CD4-positive, alpha-beta T cell treated with Interleukin-12 subunit alpha and Interleukin-12 subunit beta, for 1 hour (primary cell): ENCODE data around the gene RBM42.
A peak's percentile ranks its signal among the peaks of the same experiment; 100 is the strongest.
"Not testable (repeated sequence)": the region's sequence is repeated elsewhere in the genome, so short reads cannot be mapped to it uniquely, and the experiment has no call there.

Experiments used
- DNase-seq: peaks from one replicate; pipeline ENCODE4 v3.0.0-alpha.2; 2020

The RBM42 gene, protein sequence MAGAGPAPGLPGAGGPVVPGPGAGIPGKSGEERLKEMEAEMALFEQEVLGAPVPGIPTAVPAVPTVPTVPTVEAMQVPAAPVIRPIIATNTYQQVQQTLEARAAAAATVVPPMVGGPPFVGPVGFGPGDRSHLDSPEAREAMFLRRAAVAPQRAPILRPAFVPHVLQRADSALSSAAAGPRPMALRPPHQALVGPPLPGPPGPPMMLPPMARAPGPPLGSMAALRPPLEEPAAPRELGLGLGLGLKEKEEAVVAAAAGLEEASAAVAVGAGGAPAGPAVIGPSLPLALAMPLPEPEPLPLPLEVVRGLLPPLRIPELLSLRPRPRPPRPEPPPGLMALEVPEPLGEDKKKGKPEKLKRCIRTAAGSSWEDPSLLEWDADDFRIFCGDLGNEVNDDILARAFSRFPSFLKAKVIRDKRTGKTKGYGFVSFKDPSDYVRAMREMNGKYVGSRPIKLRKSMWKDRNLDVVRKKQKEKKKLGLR

DNA sequence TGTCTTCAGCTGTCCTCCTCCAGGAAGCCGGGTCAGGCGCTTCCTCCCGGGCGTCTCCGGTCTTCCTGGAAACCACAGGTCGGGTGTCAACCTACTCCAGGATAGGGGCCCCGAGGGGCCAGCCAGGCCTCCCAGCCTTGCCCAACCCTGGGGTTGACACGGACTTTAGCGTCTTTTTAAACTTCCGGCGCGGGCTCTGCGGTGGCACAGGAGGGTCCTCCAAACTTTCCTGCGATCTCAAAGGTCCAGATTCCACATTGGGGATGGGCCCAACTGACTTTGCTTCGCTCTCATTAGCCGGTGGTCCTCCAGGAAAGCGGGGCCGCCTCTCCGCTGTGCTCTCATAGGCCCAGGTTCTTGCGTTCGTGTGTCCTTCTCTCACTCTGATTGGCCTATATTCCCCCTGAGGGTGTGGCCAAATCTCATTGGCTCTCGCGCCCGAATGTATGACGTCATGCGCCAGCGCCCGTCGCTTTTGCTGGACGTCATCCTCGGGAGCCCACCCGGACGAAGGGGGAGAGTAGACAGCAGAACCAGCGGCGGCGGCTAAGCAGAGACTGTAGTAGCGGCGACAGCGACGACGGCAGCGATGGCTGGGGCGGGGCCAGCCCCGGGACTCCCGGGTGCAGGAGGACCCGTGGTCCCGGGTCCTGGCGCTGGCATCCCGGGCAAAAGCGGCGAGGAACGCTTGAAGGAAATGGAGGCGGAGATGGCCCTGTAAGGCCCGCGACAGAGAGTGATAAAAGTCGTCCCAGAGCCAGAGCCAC, at the start of gene RBM42:
RBM42 (plus strand) TSS at position 472 of the 767 bp plus-strand sequence; CDS start at position 590, 118 bp downstream.
- peak; percentile 98 for DNase-seq

DNA sequence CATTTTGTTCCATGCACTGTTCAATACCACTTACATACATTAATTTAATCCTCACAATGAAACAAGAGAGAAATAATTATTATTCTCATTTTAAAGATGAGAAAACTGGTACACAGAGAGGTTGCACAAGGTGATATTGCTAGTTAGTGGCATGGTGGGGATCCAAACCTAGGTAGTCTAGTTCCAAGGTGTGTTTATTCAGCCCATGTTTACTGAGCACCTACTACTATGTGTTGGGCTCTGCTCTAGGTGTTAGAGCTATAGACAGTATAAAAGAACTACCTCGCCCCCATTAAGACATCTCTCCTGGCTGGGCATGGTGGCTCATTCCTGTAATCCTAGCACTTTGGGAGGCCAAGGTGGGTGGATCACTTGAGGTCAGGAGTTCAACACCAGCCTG, 46.1 kb upstream of the RBM42 start:
- no peak for DNase-seq

DNA sequence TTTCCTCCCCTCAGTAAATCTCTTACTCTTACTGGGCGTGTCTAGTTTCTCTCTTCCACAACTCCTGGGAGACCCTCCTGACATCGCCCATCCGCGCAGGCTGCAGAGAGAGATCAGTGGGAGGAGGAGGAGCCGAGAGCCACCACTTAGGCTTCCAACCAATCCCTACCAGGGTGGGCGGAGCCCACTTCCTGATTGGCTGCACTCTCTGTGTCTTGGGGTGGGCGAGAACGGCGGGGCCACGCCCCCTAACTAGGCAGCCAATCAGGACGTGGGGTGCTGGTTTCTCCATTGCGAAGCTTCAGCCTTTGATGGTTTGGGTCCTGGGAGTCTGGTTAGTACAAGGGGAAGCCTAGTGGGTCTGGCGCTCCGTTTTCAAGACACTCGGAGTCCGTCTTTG, 43.0 kb upstream of the RBM42 start, which contains the start of gene PMIS2:
PMIS2 (plus strand) TSS at position 326 of the 400 bp plus-strand sequence. CDS start 87 bp downstream, outside the sequence.
- DNase-seq, result peak; percentile 2

DNA sequence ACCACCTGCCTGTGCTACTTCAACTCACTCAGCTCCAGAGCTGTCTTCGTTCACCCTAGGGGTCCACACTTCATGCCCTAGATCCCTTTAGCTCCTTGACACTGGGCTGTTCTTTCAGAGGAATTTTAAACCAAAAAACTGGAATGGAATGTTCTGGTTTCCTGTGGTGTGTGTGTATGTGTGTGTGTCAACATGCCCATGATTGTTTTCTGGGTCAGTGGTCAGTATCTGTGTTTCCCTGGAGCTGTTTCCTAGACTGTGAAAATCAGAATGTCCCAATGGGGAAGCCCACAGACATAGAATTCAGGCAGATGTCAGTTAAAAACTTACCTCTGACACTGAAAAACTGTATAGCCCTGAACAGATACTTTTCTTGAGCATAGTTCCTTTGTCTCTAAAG, 41.5 kb upstream of the RBM42 start:
- no peak for DNase-seq

DNA sequence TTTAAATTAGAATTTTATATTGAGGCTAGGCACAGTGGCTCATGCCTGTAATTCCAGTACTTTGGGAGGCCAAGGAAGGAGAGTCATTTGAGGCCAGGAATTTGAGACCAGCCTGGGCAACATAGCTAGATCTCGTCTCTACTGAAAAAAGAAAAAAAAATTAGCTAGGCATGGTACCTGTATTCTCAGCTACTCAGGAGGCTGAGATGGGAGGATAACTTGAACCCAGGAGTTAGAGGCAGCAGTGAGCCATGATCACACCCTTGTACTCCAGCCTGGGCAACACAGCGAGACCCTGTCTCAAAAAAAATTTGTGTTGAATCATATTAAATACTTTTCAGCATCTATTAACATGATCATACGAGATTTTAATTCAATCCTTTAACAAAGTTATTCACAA, 38.0 kb upstream of the RBM42 start:
- DNase-seq, result no peak

DNA sequence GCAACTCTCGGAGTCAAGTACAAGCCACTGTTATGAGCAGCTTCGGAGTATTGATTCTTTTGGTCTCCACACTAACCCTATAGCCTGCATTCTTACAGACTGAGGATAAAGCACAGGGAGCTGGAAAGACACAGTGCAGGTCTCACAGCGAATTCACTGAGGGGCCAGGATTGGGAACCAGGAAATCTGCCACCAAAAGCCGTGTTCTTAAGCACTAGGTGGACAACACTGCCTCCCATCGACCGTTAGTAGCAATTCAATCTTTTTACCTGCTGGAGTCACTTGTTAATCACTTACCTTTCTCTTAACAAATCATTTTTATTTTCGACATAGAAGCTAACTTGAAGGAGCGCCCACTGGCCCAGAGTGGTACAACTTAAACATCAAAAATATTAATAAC, 36.6 kb upstream of the RBM42 start:
- DNase-seq, result peak; percentile 45

DNA sequence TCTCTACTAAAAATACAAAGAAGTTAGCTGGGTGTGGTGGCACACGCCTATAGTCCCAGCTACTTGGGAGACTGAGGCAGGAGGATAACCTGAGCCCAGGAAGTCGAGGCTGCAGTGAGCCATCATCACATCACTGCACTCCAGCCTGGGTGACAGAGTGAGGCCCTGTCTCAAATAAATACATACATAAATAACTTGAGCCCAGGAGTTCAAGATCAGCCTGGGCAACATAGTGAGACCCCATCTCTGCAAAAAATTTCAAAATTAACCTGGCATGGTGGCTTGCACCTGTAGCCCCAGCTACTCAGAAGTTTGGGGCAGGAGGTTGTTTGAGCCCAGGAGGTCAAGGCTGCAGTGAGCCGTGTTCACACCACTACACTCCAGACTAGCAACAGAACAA, 33.8 kb upstream of the RBM42 start:
- not testable (repeated sequence) for DNase-seq

DNA sequence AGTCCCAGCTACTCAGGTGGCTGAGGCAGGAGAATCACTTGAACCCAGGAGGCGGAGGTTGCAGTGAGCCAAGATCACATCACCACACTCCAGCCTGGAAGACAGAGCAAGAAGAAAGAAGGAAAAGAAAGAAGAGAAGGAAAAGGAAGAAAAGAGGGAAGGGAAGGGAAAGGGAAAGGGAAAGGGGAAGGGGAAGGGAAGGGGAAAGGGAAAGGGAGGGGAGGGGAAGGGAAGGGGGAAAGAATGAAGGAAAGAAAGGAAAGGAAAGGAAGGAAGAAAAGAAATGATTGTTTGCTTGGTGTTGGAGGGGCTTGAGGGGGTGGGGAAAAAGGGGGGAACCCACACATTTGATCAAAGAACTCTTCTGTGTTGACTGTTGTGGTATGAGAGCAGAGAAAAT, 32.9 kb upstream of the RBM42 start:
- DNase-seq, result no peak

DNA sequence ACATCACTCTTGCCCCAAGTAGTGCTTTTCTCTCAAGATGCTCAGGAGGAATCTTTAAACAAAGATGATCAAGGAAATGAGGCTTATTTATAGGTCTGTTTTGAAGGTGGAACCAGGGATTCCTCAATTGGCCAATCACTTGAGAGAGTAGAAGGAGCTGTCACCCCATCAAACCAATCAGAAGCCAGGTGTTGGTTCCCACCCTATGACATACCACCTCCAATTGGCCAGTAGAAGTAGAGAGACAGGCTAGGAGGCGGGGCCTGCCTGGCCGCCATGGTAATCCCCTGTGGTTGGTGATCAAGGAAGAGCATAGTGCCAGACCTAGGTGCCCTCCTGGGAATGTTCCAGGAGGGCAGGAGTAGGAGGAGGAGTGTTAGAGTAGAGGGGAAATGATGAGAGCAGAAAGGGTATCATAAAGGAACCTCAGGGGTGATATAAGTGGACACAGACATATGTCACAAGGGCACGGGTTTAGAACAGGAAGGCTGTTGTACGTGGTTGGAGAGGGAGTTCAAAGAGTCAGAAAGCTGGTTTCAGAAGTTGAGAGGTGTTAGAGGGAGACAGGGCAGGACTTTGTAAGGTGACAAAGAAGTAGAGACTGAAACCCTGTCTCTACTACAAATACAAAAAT, 32.4 kb upstream of the RBM42 start:
- DNase-seq, result no peak

DNA sequence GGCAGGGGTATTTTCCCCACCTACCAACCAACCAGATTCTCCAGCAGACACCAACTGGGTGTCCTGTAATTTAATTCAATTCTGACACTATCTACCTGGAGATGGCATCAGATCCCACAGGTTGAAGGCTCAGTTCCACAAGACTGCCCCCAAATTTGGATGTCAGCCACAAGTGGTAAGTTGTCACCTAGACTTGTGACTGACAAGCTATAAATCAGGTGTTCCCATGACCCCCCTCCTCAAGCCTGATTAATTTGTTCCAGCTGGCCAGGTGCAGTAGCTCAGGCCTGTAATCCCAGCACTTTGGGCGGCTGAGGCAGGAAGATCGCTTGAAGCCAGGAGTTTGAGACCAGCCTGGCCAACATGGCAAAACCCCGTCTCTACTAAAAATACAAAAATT, 26.9 kb upstream of the RBM42 start:
- DNase-seq, result no peak

DNA sequence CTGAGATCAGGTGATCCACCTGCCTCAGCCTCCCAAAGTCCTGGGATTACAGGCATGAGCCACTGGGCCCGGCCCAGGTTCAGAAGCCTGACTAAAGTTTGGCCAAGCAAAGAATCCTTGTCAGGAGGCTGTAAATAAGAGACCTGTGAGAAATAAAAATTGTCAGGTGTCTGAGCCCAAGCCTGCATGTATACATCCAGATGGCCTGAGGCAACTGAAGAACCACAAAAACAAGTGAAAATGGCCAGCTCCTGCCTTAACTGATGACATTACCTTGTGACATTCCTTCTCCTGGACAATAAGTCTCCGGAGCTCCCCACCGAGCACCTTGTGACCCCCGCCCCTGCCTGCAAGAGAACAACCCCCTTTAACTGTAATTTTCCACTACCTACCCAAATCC, 24.4 kb upstream of the RBM42 start:
- not testable (repeated sequence) for DNase-seq

DNA sequence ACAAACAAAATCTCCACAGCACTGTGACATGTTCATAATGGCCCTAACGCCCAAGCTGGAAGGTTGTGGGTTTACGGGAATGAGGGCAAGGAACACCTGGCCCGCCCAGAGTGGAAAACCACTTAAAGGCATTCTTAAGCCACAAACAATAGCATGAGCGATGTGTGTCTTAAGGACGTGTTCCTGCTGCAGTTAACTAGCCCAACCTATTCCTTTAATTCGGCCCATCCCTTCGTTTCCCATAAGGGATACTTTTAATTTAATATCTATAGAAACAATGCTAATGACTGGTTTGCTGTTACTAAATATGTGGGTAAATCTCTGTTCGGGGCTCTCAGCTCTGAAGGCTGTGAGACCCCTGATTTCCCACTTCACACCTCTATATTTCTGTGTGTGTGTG, 21.7 kb upstream of the RBM42 start:
- not testable (repeated sequence) for DNase-seq

DNA sequence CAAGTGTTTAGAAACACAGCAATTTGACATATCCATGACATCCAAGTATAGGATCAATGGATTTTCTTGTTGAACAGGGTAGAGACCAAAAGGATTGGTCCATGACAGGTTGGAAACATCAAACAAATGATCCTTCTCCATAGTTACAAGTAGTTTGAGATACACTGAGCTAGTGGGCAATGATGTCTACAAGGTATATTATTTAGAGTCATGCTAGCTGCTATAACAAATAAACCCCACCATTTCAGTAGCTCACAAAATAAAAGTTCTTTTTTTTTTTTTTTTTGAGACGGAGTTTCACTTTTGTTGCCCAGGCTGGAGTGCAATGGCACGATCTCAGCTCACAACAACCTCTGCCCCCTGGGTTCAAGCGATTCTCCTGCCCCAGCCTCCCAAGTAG, 21.2 kb upstream of the RBM42 start:
- no peak for DNase-seq

DNA sequence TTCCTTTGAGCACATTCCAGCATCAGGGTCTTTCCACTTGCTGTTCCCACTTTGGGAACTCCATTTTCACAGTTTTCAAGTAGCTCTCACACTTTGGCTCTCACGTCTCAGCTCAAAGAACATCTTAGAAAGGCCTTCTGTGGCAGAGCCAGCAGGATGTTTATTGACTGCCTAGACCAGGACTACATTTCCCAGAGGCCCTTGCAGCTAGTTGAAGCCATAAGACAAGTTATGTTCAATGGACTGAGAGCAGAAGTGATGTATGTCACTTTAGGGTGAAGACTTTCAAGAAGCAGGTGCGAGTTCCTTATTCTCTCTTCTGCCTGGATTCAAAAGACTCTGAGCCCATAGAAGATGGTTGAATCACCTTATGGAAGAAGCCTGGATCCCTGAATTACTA, 20.6 kb upstream of the RBM42 start:
- DNase-seq, result peak; percentile 6

DNA sequence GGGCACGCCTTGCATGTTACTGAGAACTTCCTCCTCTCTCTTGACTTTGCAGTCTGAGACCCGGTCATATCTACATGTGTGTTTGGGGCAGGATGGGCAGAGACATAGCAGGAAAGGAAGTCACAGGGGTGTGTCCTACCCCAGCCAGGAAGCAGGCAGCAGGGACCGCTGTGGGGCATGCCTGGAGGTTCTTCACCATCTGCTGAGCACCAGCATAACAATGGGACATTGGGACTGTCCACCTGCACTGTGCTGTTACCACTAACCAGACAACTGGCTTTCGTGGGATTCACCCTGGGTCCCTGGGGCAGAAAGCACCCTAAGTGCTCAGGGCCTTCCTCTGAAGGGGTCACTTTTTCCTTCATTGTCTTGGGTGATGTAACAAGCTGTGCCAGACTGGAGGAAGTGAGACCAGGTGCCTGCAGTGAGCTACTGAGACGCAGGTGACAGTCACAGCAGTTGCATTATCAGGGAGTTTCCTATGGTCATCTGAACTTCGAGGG, 18.9 kb upstream of the RBM42 start:
- peak; percentile 47 for DNase-seq

DNA sequence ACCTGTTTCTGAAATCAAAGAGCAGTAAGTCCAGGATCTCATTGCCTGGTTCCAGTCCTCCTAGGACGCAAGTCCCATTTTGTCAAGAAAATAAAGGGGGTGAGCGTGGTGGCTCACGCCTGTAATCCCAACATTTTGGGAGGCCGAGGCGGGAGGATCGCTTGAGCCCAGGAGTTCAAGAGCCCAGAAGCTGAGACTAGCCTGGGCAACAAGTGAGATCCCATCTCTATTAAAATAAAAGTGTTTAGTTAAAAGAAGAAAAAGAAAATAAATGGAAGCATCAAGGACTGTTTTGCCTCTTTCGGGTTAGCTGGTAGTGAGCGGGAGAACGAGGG, 16.6 kb upstream of the RBM42 start:
- peak; percentile 1 for DNase-seq

DNA sequence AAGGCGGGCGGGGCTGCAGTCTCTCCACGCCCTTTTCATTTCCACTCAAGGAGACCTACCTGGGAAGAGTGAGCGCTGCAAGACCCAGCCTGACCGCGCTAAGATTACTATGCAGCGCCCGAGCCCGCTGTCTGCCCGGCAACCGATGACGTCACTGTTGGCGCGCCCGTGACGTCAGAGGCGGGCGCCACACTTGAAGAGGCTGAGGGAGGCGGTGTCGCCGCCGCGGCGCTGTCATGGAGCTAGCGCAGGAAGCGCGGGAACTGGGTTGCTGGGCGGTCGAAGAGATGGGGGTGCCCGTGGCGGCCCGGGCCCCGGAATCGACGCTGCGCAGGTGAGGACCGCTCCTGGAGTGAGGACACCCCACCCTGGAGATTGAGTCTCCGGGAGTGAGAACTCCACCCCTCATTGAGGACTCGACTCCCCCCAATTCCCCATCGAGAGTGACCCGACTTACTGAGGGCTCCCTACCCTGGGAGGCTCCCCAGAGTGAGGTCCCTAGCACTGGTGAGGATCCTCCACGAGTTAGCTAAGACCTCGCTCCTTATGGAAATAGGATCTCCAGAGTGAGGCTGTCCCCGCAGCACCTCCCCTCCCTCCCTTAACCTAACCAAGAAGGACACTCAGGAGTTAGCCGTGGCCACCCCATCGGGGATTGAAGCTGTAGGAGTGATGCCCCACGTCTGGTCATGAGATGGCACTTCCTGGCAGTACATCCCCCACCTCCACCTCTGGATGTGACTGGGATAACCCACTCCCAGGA, 16.1 kb upstream of the RBM42 start, which contains the start of gene HAUS5:
HAUS5 (plus strand) TSS at position 177 of the 763 bp plus-strand sequence; CDS start at position 237, 60 bp downstream.
- peak; percentile 96 for DNase-seq

DNA sequence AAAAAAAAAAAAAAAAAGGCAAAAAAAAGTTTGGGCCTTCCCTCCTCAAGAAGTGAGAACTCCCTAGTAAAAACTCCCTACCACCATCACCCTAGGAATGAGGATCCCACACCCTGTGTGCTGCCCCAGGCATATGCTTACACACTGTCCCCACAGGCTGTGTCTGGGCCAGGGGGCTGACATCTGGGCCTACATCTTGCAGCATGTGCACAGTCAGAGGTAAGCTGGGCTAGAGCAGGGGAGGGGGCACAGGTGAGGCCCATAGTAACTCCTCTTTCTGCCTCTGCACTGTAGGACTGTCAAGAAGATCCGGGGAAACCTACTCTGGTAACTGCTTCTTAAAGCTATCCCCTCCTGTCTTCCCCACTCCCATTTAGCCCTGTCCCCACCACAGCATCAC, 15.3 kb upstream of the RBM42 start:
- DNase-seq, result no peak

DNA sequence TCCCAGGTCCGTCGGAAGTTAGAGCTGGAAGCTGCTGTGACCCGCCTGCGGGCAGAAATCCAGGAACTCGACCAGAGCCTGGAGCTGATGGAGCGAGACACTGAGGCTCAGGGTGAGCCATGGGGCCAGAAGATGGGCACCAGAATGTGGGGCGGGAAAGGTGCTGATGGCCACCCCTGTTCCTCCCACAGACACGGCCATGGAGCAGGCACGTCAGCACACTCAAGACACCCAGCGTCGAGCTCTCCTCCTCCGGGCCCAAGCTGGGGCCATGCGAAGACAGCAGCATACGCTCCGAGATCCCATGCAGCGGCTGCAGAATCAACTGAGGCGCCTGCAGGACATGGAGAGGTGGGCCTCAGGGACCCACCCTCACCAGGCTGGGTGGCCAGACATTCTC, 13.8 kb upstream of the RBM42 start:
- no peak for DNase-seq

DNA sequence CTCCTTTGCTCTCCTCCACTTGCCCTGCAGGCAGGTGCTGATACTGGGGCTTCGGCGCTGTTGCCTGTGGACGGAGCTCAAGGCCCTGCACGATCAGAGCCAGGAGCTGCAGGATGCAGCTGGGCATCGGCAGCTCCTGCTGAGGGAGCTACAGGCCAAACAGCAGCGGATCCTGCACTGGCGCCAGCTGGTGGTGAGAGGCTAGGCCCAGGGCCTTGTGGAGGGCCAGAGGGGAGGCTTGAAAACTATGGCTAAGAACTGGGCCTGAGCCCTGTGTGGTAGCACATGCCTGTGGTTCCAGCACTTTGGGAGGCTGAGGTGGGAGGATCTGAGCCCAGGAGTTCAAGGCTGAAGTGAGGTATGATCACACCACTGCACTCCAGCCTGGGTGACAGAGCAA, 10.0 kb upstream of the RBM42 start:
- no peak for DNase-seq

DNA sequence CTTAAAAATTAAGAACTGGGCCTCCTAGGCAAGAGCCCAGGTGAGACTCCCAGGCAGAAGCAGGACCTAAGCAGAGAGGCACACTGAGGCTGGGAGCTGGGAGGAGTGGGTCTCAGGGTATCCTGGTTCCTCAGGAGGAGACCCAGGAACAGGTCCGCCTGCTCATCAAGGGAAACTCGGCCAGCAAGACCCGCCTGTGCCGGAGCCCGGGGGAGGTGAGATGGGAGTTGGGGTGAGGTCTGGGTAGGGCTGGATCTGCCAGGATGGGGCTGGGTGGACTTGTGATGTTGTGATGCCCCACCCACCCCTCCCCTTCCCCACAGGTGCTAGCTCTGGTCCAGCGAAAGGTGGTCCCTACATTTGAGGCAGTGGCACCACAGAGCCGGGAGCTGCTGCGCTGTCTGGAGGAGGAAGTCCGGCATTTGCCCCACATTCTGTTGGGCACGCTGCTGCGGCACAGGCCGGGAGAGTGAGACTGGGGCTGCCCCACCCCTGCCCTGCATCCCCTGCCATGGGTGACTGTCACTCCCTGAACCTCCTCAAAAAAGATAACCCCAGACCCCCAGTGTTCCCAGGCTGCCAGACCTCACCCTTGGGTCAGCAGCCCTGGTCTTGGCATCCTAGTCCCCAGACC, 9.4 kb upstream of the RBM42 start:
- no peak for DNase-seq

DNA sequence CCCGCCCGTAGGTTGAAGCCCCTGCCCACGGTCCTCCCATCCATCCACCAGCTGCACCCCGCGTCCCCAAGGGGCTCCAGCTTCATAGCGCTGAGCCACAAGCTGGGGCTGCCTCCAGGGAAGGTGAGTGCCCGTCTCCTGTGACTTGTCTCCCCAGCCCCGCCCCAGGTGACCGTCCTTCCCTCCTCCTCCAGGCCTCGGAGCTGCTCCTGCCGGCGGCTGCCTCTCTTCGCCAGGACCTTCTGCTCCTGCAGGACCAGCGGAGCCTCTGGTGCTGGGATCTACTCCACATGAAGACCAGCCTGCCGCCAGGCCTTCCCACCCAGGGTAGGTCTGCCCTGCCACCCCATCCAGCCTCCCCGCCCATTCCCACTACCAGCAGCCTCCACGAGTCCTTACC, 8.8 kb upstream of the RBM42 start:
- no peak for DNase-seq
